Measurements from ENCODE around the gene RAB3GAP2. TPM values are rescaled to one million over a fixed set of nuclear protein-coding genes. Genes with fewer than 3 reads are reported as not detected.
"Not testable (repeated sequence)": the region's sequence is repeated elsewhere in the genome, so short reads cannot be mapped to it uniquely, and the experiment has no call there.

Gene RAB3GAP2
- total and polyA plus RNA-seq, 4 experiments from 2014 or later, result 24.1 to 44.9 (median 37.8) TPM

- H3K4me1 ChIP-seq (ENCODE audit: insufficient read depth, low read length); CTCF ChIA-PET (ENCODE audit: partially characterized antibody); intact Hi-C loops (cut with micrococcal nuclease); H3K4me3 ChIP-seq (ENCODE audit: low read length in 2 of 2); H3K36me3 ChIP-seq (ENCODE audit: insufficient read depth, low read length); POLR2A ChIA-PET (ENCODE audit: partially characterized antibody); DNase-seq; H3K4me3 Mint-ChIP-seq; H3K27me3 Mint-ChIP-seq; H3K27me3 ChIP-seq (ENCODE audit: insufficient read depth, low read length); H3K27ac Mint-ChIP-seq; H3K27ac ChIP-seq (ENCODE audit: low read depth, low read length): not testable (repeated sequence)
- Mint-ChIP-seq H3K4me1 (peaks cover 22 to 34% (median 31%) of the 10 kb centered on the region in 4 donors), H3K36me3 (peaks cover 76 to 81% of the 10 kb centered on the region in 2 donors), H3K9me3 (peaks cover 3 to 33% (median 26%) of the 10 kb centered on the region in 8 donors)
- peaks cover 8 to 16% of the 10 kb centered on the region in 2 donors for H3K9me3 ChIP-seq (ENCODE audit: control insufficient read depth in 1 of 2, low read length in 2 of 2)
Observed at GRCh38 chr1:220253290-220253689, 19.0 kb downstream of the RAB3GAP2 start.

GRCh38 chr1:220251272-220251671 is 21.0 kb downstream of the RAB3GAP2 start:
- H3K4me1 Mint-ChIP-seq, result peaks cover 9 to 23% (median 14%) of the 10 kb centered on the region in 4 donors
- peaks cover 71 to 80% of the 10 kb centered on the region in 2 donors for H3K36me3 Mint-ChIP-seq
- no peak for DNase-seq
- H3K27ac Mint-ChIP-seq, result no peak overlapping the region
- no peak overlapping the region for H3K4me3 Mint-ChIP-seq
- H3K27me3 ChIP-seq (ENCODE audit: insufficient read depth, low read length), result no peaks in the 10 kb centered on the region
- H3K27ac ChIP-seq (ENCODE audit: low read depth, low read length), result no peak overlapping the region
- peaks cover 9% of the 10 kb centered on the region for H3K36me3 ChIP-seq (ENCODE audit: insufficient read depth, low read length)
- intact Hi-C loops (cut with micrococcal nuclease), result no loop called here
- H3K27me3 Mint-ChIP-seq, result no peaks in the 10 kb centered on the region
- H3K9me3 ChIP-seq (ENCODE audit: control insufficient read depth in 1 of 2, low read length in 2 of 2), result peaks cover 8 to 16% of the 10 kb centered on the region in 2 donors
- H3K4me3 ChIP-seq (ENCODE audit: low read length in 2 of 2), result no peak overlapping the region
- POLR2A ChIA-PET (ENCODE audit: partially characterized antibody), result no interaction called here
- CTCF ChIA-PET (ENCODE audit: partially characterized antibody), result no interaction called here
- H3K9me3 Mint-ChIP-seq, result peaks cover 3 to 48% (median 35%) of the 10 kb centered on the region in 8 donors
- no peaks in the 10 kb centered on the region for H3K4me1 ChIP-seq (ENCODE audit: insufficient read depth, low read length)

- H3K36me3 Mint-ChIP-seq, result peaks cover 68 to 78% of the 10 kb centered on the region in 2 donors
- peaks cover 3 to 48% (median 36%) of the 10 kb centered on the region in 8 donors for H3K9me3 Mint-ChIP-seq
- no peaks in the 10 kb centered on the region for H3K27me3 Mint-ChIP-seq
- no peaks in the 10 kb centered on the region for H3K4me1 ChIP-seq (ENCODE audit: insufficient read depth, low read length)
- peaks cover 5 to 17% (median 11%) of the 10 kb centered on the region in 4 donors for H3K4me1 Mint-ChIP-seq
- peaks cover 9% of the 10 kb centered on the region for H3K36me3 ChIP-seq (ENCODE audit: insufficient read depth, low read length)
- ChIA-PET POLR2A (ENCODE audit: partially characterized antibody) (no interaction called here), CTCF (ENCODE audit: partially characterized antibody) (no interaction called here)
- no peak for DNase-seq
- H3K27me3 ChIP-seq (ENCODE audit: insufficient read depth, low read length), result no peaks in the 10 kb centered on the region
- H3K27ac Mint-ChIP-seq, result no peak overlapping the region
- intact Hi-C loops (cut with micrococcal nuclease), result no loop called here
- peaks cover 8 to 16% of the 10 kb centered on the region in 2 donors for H3K9me3 ChIP-seq (ENCODE audit: control insufficient read depth in 1 of 2, low read length in 2 of 2)
- no peak overlapping the region for H3K4me3 ChIP-seq (ENCODE audit: low read length in 2 of 2)
- no peak overlapping the region for H3K27ac ChIP-seq (ENCODE audit: low read depth, low read length)
- peak overlapping the region in 1 of 8 donors; percentile 46 for H3K4me3 Mint-ChIP-seq
Observed at GRCh38 chr1:220250681-220251080, 21.6 kb downstream of the RAB3GAP2 start.

- ChIA-PET CTCF (ENCODE audit: partially characterized antibody) (no interaction called here), POLR2A (ENCODE audit: partially characterized antibody) (no interaction called here)
- H3K27ac ChIP-seq (ENCODE audit: low read depth, low read length), result no peak overlapping the region
- H3K4me3 ChIP-seq (ENCODE audit: low read length in 2 of 2), result no peak overlapping the region
- no peak overlapping the region for H3K27ac Mint-ChIP-seq
- H3K4me3 Mint-ChIP-seq, result no peak overlapping the region
- peaks cover 8 to 16% of the 10 kb centered on the region in 2 donors for H3K9me3 ChIP-seq (ENCODE audit: control insufficient read depth in 1 of 2, low read length in 2 of 2)
- peaks cover 65 to 74% of the 10 kb centered on the region in 2 donors for H3K36me3 Mint-ChIP-seq
- peaks cover 3 to 54% (median 37%) of the 10 kb centered on the region in 8 donors for H3K9me3 Mint-ChIP-seq
- no peaks in the 10 kb centered on the region for H3K4me1 ChIP-seq (ENCODE audit: insufficient read depth, low read length)
- H3K4me1 Mint-ChIP-seq, result peaks cover 6 to 17% (median 10%) of the 10 kb centered on the region in 4 donors
- H3K27me3 Mint-ChIP-seq, result no peaks in the 10 kb centered on the region
- H3K36me3 ChIP-seq (ENCODE audit: insufficient read depth, low read length), result peaks cover 9% of the 10 kb centered on the region
- intact Hi-C loops (cut with micrococcal nuclease), result no loop called here
- DNase-seq, result no peak
- no peaks in the 10 kb centered on the region for H3K27me3 ChIP-seq (ENCODE audit: insufficient read depth, low read length)
Observed at GRCh38 chr1:220249522-220249921, 22.7 kb downstream of the RAB3GAP2 start.

GRCh38 chr1:220248715-220249265 is 23.5 kb downstream of the RAB3GAP2 start:
- intact Hi-C loops (cut with micrococcal nuclease); POLR2A ChIA-PET (ENCODE audit: partially characterized antibody); H3K27me3 Mint-ChIP-seq; H3K4me1 ChIP-seq (ENCODE audit: insufficient read depth, low read length); H3K4me3 Mint-ChIP-seq; H3K36me3 ChIP-seq (ENCODE audit: insufficient read depth, low read length); H3K27ac Mint-ChIP-seq; H3K4me3 ChIP-seq (ENCODE audit: low read length in 2 of 2); H3K27me3 ChIP-seq (ENCODE audit: insufficient read depth, low read length); H3K27ac ChIP-seq (ENCODE audit: low read depth, low read length); CTCF ChIA-PET (ENCODE audit: partially characterized antibody); DNase-seq: not testable (repeated sequence)
- peaks cover 8 to 16% of the 10 kb centered on the region in 2 donors for H3K9me3 ChIP-seq (ENCODE audit: control insufficient read depth in 1 of 2, low read length in 2 of 2)
- H3K9me3 Mint-ChIP-seq, result peaks cover 3 to 53% (median 37%) of the 10 kb centered on the region in 8 donors
- peaks cover 14 to 25% (median 16%) of the 10 kb centered on the region in 4 donors for H3K4me1 Mint-ChIP-seq
- H3K36me3 Mint-ChIP-seq, result peaks cover 66 to 77% of the 10 kb centered on the region in 2 donors

GRCh38 chr1:220245900-220246299 is 26.4 kb downstream of the RAB3GAP2 start:
- POLR2A ChIA-PET (ENCODE audit: partially characterized antibody); H3K27me3 ChIP-seq (ENCODE audit: insufficient read depth, low read length); H3K27ac Mint-ChIP-seq; DNase-seq; CTCF ChIA-PET (ENCODE audit: partially characterized antibody); H3K27me3 Mint-ChIP-seq; H3K4me3 ChIP-seq (ENCODE audit: low read length in 2 of 2); H3K27ac ChIP-seq (ENCODE audit: low read depth, low read length); intact Hi-C loops (cut with micrococcal nuclease); H3K36me3 ChIP-seq (ENCODE audit: insufficient read depth, low read length): not testable (repeated sequence)
- H3K9me3 Mint-ChIP-seq, result peaks cover 0 to 48% (median 34%) of the 10 kb centered on the region in 8 donors
- peaks cover 29 to 47% (median 32%) of the 10 kb centered on the region in 4 donors for H3K4me1 Mint-ChIP-seq
- H3K4me3 Mint-ChIP-seq, result peak overlapping the region in 1 of 8 donors; percentile 31
- peaks cover 44 to 60% of the 10 kb centered on the region in 2 donors for H3K36me3 Mint-ChIP-seq
- H3K4me1 ChIP-seq (ENCODE audit: insufficient read depth, low read length), result peaks cover 17% of the 10 kb centered on the region
- peaks cover 8 to 16% of the 10 kb centered on the region in 2 donors for H3K9me3 ChIP-seq (ENCODE audit: control insufficient read depth in 1 of 2, low read length in 2 of 2)

GRCh38 chr1:220243947-220244346 is 28.3 kb downstream of the RAB3GAP2 start:
- ChIA-PET CTCF (ENCODE audit: partially characterized antibody) (no interaction called here), POLR2A (ENCODE audit: partially characterized antibody) (no interaction called here)
- H3K9me3 ChIP-seq (ENCODE audit: control insufficient read depth in 1 of 2, low read length in 2 of 2), result peaks cover 1 to 5% of the 10 kb centered on the region in 2 donors
- Mint-ChIP-seq H3K4me1 (peaks cover 31 to 49% (median 35%) of the 10 kb centered on the region in 4 donors), H3K4me3 (peak overlapping the region in 3 of 8 donors; percentile 8 to 31 (median 17)), H3K9me3 (peaks cover 0 to 28% (median 17%) of the 10 kb centered on the region in 8 donors), H3K27ac (peak overlapping the region in 1 of 7 donors; percentile 52), H3K27me3 (no peaks in the 10 kb centered on the region), H3K36me3 (peaks cover 27 to 41% of the 10 kb centered on the region in 2 donors)
- DNase-seq, result no peak
- no peaks in the 10 kb centered on the region for H3K36me3 ChIP-seq (ENCODE audit: insufficient read depth, low read length)
- no peaks in the 10 kb centered on the region for H3K27me3 ChIP-seq (ENCODE audit: insufficient read depth, low read length)
- no peak overlapping the region for H3K27ac ChIP-seq (ENCODE audit: low read depth, low read length)
- no peak overlapping the region for H3K4me3 ChIP-seq (ENCODE audit: low read length in 2 of 2)
- intact Hi-C loops (cut with micrococcal nuclease), result no loop called here
- peaks cover 19% of the 10 kb centered on the region for H3K4me1 ChIP-seq (ENCODE audit: insufficient read depth, low read length)

Measured in CD4-positive, alpha-beta memory T cell (primary cell).